Measurements from ENCODE around the gene LRMDA.

The LRMDA gene

DNA sequence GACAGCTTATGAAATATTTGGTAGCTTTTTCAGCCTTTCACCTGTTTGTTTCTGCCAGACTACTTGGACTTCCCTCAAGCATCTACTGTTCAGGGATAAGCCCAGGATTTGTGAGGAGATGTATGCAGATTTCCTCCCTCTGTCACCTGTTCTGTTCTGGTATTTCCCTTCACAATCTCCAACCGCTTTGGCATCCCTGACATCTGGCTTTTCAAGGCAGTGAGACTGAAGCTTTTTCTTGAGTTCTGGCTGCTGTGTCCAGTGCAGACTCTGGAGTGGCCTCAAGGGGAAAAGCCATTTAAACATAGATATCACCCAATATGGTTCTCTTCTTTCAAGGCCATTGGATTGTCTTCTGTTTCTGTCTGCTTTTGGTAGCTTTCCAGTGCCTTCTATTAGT is 369.7 kb downstream of the LRMDA start:
- DNase-seq: no peak

DNA sequence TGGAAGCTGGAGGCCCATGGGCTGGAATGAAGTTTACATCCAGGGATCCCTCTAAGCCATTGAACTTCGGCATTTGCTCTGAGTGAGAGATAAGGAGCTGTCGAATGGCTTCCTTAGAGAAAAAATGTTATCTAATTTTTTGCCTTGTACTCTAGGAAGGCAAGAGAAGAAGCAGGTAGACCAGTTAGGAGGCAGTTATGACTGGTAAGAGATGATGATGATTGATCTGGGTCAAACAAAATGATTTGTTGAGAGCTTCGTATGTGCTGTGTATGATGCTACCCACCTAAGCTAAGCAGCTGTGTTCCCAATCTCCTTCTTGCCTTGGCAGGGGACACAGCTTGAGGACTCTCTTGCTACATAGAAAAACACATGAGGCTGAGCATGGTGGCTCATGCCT is 370.2 kb downstream of the LRMDA start:
- DNase-seq: no peak

DNA sequence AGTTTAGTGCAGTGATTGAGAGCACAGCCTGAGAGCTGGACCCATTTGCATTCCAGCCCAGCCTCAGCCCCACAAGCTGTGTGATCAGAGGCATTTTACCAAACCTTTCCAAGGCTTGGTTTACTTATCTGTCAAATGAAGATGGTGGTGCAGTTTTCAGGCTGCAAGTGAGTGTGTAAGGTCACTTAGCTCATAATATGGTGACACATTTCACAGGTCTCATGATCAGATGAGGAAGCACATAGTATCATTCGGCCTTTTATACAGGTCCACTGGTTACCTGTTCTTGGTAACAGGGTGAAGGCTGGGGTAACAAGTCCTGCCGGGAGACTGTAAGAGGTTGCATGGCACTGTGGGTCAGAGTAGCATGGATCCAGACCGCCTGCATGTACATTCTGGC is 371.7 kb downstream of the LRMDA start:
- DNase-seq: no peak

DNA sequence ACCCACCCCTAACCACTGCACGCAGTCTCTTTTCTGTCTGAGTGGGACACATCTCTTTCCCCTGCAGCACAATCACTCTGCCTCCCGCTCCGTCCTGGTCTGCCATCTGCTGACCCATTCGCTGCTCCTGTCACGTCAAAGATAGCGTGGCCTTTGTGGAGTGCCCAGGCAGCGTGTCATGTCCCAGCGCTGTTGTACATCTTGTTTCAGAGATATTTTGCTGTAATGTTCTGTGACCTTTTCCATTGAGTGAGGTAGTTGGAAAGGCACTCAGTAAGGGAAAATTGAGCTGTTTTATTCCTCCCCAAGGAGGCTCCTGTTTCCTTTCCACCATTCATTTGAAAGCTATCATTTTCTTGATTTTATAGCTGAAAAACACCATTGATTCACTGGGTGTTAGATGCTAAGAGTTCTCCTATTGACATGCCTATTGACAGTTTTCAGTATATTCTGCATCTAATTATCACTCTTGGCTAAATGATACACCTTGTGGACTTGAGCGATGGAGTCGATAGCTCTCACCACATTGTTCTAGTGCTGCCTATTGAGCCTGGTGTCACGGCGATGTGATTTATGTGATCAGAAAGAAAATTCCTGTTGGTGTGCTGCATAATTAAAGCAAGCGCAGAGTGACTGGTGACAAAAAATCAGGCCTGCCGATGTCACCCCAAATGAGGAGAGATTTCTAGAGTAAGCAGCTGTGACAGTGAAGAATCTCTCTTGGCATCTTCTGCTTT is 372.6 kb downstream of the LRMDA start:
- no peak for DNase-seq

DNA sequence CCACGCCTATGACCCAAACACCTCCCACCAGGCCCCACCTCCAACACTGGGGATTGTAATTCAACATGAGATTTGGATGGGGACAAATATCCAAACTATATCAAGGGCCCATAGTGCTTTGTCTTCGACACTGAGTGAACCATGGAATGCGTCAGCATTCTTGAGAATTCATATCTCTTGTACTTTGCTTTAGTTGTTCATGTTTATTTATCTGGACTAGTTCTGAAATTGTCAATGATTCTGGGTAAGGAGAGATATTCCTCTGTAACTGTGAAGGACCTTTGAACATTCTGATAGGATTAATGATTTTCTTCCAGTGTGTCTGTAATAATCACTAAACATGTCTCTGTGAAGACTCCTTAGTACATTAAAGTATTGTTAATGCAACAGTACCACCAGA is 374.8 kb downstream of the LRMDA start:
- DNase-seq: no peak

DNA sequence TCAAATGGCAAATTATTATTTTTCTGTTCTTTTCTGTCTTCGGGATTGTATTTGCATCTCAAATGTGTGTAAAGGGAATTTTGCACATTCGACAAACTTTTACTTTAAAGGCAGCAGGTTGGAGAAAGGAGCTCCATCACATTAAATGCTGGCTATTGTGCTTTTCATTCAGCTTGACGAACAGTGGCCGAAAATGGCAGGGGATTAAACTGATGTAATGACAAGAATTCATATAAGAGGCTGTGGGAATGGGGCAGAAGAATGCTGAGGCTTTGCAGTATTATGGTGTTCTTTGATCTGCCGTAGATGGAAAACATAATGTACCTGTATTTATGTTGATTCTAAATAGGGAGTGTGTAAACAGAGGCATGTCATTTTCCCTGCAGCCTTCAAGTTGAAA is 376.0 kb downstream of the LRMDA start:
- DNase-seq: no peak

DNA sequence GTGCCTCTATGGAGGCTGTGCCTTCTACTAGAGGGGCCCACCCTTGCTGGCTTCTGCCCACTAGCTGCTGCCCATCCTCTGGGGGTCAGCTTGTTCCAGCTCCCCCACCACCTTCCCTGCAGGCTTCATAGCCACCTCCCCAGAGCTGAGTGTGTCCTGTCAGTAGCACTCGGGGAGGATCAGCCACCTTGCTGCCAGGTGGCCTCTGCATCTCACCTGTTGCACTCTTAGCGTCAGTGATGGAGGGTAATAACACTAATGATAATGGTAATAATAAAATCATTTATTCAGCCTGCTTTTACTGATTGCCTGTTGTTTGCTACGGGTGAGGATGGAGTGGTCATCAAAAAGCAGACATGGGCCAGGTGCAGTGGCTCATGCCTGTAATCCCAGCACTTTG is 377.6 kb downstream of the LRMDA start:
- DNase-seq: no peak

DNA sequence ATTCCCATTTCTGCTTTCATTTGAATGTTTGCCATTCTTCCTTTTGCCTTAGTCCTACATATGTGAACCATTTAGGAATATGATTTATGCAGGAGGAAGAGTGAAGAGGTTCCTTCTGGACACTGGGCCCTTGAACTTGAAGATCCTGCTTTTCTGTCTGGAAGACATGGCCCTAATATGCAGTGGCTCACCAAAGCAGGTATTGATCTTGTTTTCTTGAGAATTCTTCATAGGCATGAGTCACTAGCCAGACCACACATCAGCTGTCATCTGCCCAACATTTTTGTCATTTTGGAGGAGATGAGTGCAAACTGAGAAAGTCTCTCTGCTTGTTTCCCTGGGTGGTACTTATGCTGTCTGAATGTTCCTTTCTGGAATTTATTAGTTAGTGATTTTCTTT is 382.6 kb downstream of the LRMDA start:
- DNase-seq: no peak

DNA sequence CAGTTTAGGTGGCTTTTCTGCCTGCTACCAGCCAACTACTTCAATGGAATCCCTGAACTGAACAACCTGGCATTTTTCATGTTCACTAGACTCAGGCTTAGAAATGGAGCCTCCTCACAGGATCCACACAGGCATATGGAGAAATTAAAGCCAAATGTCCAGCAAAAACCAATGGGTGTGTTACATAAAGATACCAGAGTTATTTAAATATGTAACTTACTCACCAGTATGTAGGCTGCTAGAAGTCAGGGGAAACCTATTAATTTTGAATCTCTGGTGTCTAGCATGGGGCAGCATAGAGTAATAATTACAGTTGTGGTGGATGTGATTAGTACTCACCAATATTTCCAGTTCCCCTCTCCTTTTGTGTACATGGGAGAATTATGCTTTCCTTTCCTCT is 383.6 kb downstream of the LRMDA start:
- DNase-seq: no peak

DNA sequence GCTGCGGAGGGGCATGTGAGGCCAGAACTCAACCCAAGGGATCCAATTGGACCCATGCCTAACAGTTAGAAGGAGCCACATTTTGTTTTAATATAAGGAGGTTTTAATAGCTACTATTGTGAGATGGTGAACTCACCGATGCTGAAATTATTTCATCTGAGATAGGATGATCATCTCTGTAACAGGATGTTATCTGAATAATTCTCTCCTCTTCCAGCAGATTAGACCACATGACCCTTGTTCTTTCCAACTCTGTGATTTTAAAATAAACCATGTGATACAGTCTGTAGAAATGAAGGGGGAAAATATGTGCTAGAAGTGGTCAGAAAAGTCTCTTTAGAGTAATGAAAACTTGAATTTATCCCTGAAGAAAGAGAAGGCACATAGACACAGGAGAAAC is 385.8 kb downstream of the LRMDA start:
- no peak for DNase-seq

DNA sequence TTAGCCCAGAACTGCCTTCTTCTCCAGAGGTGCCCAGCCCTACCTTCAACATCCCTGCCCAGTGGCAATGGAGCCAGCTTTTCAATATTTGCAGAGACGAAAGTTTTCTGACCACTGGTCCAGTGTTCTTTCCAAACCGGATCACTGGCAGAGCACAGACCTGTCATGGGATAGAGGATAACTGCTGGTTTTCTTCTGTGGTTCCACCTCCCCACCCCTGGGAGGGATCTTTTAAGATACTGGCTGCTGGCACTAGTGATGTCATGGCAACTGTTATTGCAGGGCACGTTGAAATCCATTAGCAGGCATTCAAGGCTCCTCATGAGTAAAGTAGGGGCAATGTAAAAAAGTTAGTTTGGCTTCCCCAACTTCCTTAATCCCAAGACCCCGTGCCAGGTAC is 387.1 kb downstream of the LRMDA start:
- DNase-seq: no peak

DNA sequence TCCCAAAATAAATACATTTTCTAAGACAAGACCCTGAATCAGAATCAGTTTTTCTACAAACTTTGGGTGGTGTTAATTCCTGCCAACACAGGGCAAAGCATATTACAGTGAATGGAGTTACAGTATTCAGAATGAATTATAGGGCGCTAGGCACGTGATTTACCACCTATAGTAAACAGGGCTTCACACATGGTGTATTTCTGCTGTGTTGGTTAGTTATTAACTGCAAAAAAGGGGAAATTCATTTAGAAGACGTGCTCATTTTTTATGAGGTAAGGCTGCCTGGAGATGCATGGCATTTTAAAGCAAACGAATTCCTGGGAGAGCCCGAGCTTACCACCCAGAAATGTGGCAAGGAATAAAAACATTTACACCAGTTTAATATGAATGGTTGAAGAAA is 393.8 kb downstream of the LRMDA start:
- DNase-seq: no peak

DNA sequence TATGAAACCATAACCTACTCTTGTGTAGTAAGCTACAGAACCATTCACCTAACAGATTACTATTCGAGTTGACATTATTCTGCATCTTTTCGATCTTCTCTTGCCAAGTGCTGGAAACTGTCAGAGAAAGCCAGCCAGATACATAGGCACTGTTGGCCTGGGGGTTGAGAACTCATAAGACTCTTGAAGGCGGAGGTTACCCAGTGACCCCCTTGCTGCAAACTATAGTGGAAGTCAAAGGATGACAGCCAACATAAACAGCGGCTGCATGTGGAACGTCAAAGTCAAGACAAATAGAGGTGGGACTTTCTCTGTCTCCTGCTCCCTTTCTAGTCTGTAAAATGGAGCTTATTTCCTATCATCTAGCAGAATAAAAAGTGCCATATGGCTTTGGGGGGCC is 394.2 kb downstream of the LRMDA start:
- DNase-seq: no peak

DNA sequence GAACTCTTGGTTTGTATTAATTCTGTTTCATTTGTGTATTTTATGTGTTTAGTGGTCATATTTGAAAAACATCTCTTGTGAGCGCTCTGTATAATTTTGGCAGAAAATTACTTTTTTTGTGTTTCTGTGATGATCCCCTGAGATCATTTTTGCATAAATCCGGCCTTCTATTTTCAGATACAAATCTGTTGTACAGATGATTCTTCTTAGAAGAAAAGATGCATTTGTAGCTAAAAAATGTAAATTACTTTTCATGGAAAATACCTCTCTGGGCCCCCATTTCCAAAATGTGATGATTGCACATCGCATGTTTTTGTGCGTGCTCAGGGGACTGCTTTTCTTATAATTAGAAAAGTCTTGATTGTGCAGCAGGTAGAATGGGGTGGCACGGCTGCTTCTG is 395.4 kb downstream of the LRMDA start:
- DNase-seq: no peak

DNA sequence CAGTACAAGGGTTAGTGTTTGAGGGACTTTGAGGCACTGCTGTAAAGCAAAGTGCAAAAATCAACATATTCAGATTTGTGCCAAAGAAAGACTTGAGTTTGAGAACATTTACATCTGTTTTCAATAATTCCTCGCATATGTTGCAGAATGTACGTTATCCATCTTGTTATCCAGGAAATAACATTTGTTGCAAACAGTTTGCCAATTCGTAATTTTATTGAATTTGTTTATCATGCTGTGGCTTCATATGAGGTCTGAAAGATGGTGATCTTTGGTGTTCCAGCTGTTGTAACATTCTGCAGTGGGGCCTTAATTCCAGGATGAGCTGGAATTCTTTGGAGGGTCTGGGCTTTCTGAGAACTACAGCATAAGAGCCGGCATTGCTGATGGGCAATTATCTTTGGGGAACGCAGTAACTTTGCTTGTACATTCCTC is 396.2 kb downstream of the LRMDA start:
- DNase-seq: no peak

DNA sequence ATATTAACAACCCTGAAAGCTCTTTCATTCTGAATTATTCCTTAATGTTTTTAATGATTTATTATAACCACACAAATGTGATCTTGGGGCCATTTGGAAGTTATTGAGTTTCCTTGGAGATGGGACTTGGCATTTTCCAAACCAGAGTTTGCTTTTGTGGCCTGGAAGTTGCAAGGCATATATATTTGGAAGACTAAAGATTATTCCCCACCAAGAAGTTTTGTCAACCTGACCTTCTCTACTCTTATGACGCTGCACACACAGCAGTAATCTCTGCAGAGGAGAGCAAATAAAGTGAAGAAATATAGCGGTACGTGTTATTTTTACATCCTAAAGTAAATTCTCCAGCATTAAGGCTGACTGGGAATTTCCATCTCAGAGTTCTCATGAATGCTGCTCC is 397.0 kb downstream of the LRMDA start:
- no peak for DNase-seq

DNA sequence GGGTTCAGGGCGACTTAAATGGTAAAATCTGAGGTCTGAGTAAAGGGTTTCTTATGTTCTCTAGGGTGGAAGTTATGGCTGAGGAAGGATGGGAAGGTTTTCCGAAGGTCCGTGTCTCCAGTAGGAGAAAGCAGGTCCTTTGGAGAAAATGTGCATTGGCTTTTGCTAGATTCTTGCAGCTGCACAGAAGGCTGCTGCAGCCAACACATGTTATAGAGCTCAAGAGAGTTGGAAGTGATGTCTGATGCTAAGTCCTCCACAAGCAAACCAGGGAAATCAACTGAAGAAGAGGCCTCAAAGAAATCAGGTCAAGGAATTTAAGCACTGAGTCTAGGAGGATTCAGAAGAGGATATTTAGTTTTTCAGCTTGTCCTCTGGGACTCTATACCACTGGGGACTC is 404.6 kb downstream of the LRMDA start:
- DNase-seq: no peak

DNA sequence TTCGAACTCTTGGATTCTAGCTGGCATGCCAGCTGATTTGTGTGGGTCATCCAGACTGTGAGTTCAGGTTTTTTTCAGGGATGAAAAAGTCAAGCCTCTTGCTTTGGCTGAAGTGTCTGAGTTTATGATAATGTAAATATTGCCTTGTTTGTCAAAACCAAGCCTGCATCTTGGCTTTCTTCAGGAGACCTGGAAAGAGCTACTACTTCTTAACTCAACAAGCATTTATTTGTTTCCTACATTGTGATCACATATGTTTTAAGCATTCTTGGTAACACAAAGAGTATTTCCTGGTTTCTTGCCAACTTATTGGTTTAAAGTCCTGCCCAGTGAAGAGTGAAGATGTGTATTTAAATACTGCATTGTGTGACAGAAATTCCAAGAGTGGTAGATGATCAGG is 407.1 kb downstream of the LRMDA start:
- DNase-seq: no peak

DNA sequence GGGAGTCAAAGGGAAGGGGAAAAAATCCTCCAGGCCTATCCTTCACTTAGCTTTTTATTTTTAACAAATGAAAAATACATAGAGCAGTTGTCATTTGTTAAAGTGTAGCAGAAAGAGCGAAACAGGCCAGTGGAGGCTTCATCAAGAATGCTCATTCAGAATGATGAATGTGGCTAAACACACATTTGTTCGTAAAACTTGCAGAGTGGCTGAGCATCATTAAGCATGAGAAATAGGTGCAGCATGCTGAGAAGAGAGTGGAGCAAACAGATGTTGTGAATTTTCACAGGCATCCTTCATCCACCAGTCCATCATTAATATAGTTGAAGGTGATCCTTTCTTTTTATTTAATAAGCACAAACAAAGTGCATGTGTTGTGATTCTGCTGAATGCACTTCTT is 407.6 kb downstream of the LRMDA start:
- no peak for DNase-seq

DNA sequence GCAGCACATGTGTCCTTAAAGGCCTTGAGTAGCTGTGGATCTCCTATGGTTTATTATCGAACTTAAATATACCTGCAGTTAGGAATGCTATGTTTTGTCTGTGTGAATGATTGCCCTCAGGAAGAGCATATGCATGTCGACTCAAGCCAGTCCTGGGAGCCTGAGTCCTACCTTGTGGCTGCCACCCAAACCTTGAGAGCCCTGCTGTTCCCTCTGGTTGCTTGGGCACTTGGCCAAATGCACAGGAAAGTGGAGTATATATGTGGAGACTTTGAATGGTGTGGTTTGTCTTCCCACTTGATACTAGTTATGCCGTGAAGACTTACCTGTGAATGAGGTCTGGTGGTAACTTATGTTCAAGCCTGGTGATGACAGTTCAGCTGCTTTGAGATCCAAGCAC is 409.8 kb downstream of the LRMDA start:
- no peak for DNase-seq

DNA sequence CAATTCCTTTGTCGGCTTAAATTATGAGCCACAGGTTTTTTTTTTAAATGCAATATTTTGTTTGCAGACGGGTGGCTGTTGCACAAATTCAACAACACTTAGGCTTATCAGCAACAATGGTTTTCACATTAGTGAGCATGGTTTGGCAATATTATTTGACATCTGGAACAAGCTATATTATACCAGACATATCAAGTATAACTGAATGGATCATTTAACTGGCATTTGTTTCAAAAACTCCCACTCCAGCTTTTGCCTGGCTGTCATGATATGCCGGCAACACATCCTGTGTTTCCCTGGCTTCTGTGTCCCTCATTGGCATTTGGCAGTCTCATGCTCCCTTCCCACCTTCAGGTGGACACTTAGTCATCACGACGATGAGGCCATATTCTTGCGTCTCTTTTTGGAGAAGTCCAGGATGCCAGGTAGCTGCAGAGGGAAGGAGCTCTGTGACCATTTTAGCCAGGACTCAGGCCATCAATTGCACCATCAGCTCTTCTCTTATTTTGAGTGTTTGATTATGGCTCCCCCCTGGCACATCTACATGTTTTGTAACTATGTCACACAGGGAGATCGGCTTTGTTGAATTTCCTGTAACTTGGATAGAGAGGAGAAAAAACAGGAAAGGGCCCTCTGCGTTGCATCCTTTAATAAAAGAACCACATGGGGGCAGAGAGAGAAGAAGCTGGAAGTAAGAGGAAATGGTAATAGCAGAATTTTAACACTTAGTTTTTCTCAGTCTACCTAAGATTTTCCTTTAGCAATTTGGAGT is 413.9 kb downstream of the LRMDA start:
- no peak for DNase-seq

DNA sequence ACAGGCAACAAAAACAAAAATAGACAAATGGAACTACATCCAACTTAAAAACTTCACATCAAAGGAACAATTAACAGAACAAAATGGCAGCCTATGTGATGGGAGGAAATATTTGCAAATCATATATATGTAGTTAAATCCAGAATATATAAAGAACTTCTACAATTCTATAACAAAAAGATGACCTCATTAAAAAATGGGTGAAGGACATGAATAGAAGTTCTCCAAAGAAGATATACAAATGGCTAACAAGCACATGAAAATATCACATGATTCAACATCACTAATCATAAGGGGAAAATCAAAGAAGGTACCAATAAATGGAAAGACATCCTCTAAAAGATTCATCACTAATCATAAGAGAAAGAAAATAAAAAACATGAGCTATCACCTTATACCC is 416.1 kb downstream of the LRMDA start:
- no peak for DNase-seq

DNA sequence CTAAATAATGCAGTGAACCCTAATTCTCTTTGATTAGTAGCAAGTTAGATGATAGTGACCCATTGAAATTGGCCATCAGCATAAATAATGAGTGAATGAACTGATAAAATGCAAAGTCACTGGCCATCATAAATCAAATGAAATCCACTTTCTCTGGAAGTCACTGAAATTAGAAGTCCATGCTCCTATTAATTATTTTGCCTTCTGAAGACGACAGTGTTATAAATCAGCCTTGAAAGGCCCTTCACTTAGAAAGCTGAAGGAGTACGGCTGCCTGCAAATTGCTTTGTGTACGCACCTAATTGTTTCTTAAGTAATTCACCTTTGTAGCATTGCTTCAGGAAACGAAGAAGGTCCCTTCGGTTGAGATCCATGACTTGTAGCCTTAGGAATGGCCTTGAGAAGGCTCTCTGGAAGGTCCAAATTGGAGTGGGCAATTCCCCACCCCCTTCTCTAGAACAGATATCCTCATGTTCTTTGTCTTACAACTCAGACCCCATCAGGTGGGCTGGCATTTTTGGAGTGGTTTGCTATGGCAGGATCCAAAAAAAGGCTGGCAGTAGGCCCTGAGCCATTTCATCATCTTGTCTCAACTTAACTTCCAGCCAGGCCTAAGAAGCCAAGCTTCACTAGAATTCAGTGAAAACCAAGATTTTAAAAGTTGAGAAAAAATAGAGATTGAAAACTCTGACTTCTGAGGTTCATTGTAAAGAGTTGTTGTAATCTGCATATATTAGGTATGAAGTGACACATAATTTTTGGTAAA is 420.3 kb downstream of the LRMDA start:
- DNase-seq: no peak

Measured in hippocampal formation (tissue), 2 donors.